ENCODE measurements around the gene SH3PXD2A. TPM values are rescaled to one million over a fixed set of nuclear protein-coding genes. Genes with fewer than 3 reads are reported as not detected.

SH3PXD2A gene
- total RNA-seq, 1 experiment from 2014 or later, result 4.5 TPM

DNA sequence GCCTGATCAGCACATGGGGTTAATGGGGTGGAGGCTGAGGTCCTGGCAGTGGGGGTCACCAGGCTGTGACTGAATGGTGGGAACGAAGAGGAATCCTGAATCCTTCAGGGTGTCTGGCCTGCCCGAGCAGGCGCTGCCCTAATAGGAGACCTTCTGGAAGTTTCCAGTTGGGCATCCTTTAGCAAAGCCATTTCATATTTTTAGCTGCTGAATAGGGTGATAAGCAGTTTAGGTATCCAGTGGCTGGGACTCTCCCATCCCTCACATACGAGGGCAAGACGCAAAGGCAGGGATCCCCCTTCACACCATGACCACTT is 159.3 kb downstream of the SH3PXD2A start:
- Histone ChIP-seq H3T11ph (ENCODE audit: low read length) (no peak overlapping the region), H3K79me1 (ENCODE audit: insufficient read depth, low read depth, low read length, poor library complexity, severe bottlenecking) (no peaks in the 10 kb centered on the region), H2BK20ac (ENCODE audit: low read depth, low read length, poor library complexity, severe bottlenecking) (no peak overlapping the region), H3K56ac (ENCODE audit: insufficient read length, low read depth, low read length) (no peak overlapping the region), H2AK5ac (ENCODE audit: insufficient read length, low read length) (no peak overlapping the region), H3K18ac (ENCODE audit: insufficient read length, low read depth, low read length) (no peak overlapping the region), H3K4me1 (ENCODE audit: insufficient read depth, low read length) (peaks cover 5% of the 10 kb centered on the region; the same call in 1 of the 2 replicates), H3K23me2 (ENCODE audit: insufficient read length, low read depth, low read length, poor library complexity, severe bottlenecking) (peaks cover 13% of the 10 kb centered on the region), H3K23ac (ENCODE audit: insufficient read length, low read depth, low read length) (no peak overlapping the region), H4K20me1 (ENCODE audit: control insufficient read depth, insufficient read depth, insufficient read length) (no peaks in the 10 kb centered on the region), H4K5ac (ENCODE audit: insufficient read length, low read depth, low read length) (no peak overlapping the region), H3K9me3 (ENCODE audit: control insufficient read depth, low read depth, low read length) (no peaks in the 10 kb centered on the region), H2BK12ac (ENCODE audit: insufficient read length, low read depth, low read length) (no peak overlapping the region), H2BK15ac (ENCODE audit: low read depth, low read length) (no peak overlapping the region), H3K79me2 (ENCODE audit: insufficient read depth, low read length) (no peaks in the 10 kb centered on the region), H4K91ac (ENCODE audit: insufficient read length, low read depth, low read length) (no peak overlapping the region), H2BK5ac (ENCODE audit: insufficient read length, low read length) (no peak overlapping the region), H3K14ac (ENCODE audit: insufficient read depth, low read length) (no peak overlapping the region), H3K27me3 (ENCODE audit: insufficient read depth, low read length) (peaks cover 17% of the 10 kb centered on the region; the same call in 1 of the 2 replicates), H3K4me2 (ENCODE audit: insufficient read depth, insufficient read length, low read length) (no peak overlapping the region), H2BK120ac (ENCODE audit: low read depth, low read length, poor library complexity, severe bottlenecking) (no peak overlapping the region), H2AFZ (ENCODE audit: low read length) (no peak overlapping the region), H4K8ac (replicated peaks; ENCODE audit: insufficient read length, low read depth, low read length) (no peak overlapping the region), H3K9ac (ENCODE audit: extremely low read depth, insufficient read length, low read length) (no peak overlapping the region), H3K27ac (ENCODE audit: insufficient read length, low read depth, low read length) (no peak overlapping the region), H3K4ac (ENCODE audit: low read depth, low read length) (no peak overlapping the region)
- Mint-ChIP-seq H3K36me3 (ENCODE audit: insufficient read depth in 1 of 3, low read depth in 3 of 3) (no peaks in the 10 kb centered on the region), H3K9me3 (no peaks in the 10 kb centered on the region), H3K27me3 (ENCODE audit: low read depth) (peaks cover 50% of the 10 kb centered on the region), H3K4me3 (no peak overlapping the region), H3K27ac (no peak overlapping the region), H3K4me1 (peaks cover 30 to 44% of the 10 kb centered on the region in 2 experiments)
- TF ChIP-seq, protein P1, sequence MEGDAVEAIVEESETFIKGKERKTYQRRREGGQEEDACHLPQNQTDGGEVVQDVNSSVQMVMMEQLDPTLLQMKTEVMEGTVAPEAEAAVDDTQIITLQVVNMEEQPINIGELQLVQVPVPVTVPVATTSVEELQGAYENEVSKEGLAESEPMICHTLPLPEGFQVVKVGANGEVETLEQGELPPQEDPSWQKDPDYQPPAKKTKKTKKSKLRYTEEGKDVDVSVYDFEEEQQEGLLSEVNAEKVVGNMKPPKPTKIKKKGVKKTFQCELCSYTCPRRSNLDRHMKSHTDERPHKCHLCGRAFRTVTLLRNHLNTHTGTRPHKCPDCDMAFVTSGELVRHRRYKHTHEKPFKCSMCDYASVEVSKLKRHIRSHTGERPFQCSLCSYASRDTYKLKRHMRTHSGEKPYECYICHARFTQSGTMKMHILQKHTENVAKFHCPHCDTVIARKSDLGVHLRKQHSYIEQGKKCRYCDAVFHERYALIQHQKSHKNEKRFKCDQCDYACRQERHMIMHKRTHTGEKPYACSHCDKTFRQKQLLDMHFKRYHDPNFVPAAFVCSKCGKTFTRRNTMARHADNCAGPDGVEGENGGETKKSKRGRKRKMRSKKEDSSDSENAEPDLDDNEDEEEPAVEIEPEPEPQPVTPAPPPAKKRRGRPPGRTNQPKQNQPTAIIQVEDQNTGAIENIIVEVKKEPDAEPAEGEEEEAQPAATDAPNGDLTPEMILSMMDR (conservative IDR thresholded peaks at IDR 0.05), result no peak
- no CpG with 5 or more reads among the region's 5 CpGs for WGBS (ENCODE audit: extremely low coverage, insufficient read length, low lambda C conversion rate)
- DNase-seq, result no peak

All from H9 (cell line).